GM12864 (cell line): ENCODE results near the gene CPNE5.

ENCODE experiments used
- DNase-seq: peaks from one replicate; pipeline ENCODE4 v3.0.0-alpha.2; 2011; ENCODE audit warnings: low read depth
- H3K4me3 ChIP-seq: 2 replicates; pipeline ENCODE4 v1.5.1; 2011; ENCODE audit warnings: mild to moderate bottlenecking, low read depth, low read length, control low read depth
- TF ChIP-seq, protein P1 (sequence below): IDR thresholded peaks from 2 replicates; pipeline ENCODE4 v1.5.1; 2011; ENCODE audit warnings: low read depth, mild to moderate bottlenecking, moderate library complexity, low read length, control low read depth, inconsistent platforms; ENCODE audit errors: missing control alignments

Gene CPNE5

DNA sequence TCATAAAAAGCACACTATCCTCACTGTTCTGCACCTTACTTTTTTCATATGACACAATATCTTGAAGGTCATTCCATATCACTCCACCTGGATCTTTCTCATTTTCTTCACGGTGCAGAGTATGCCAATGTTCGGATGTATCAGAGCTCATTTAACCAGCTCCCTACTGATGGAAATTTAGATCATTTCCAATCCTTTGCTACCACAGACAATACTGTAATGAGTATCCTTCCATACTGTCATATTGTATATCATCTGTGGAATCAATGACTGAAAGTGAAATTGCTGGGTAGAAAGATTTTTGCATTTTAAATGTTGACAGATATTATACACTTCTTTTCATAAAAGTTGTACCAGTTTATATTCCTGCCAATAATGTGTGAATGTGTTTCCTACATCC, 143.8 kb downstream of the CPNE5 start:
- DNase-seq: no peak
- TF ChIP-seq, protein P1, sequence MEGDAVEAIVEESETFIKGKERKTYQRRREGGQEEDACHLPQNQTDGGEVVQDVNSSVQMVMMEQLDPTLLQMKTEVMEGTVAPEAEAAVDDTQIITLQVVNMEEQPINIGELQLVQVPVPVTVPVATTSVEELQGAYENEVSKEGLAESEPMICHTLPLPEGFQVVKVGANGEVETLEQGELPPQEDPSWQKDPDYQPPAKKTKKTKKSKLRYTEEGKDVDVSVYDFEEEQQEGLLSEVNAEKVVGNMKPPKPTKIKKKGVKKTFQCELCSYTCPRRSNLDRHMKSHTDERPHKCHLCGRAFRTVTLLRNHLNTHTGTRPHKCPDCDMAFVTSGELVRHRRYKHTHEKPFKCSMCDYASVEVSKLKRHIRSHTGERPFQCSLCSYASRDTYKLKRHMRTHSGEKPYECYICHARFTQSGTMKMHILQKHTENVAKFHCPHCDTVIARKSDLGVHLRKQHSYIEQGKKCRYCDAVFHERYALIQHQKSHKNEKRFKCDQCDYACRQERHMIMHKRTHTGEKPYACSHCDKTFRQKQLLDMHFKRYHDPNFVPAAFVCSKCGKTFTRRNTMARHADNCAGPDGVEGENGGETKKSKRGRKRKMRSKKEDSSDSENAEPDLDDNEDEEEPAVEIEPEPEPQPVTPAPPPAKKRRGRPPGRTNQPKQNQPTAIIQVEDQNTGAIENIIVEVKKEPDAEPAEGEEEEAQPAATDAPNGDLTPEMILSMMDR: no peak
- no peak overlapping the region for H3K4me3 ChIP-seq

DNA sequence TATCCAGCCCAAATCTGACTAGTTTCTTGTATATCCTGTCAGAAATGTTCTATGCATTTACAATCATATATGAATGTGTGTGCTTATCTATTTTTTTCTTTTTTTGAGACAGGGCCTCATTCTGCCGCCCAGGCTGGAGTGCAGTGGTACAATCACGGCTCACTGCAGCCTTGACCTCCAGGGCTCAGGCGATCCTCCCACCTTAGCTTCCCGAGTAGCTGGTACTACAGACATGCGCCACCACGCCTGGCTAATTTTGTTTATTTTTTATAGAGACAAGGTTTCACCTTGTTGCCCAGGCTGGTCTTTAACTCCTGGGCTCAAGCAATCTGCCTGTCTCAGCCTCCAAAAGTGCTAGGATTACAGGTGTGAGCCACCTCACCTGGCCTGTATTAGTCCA, 144.6 kb downstream of the CPNE5 start:
- no peak overlapping the region for H3K4me3 ChIP-seq
- DNase-seq: no peak
- TF ChIP-seq, protein P1: no peak

DNA sequence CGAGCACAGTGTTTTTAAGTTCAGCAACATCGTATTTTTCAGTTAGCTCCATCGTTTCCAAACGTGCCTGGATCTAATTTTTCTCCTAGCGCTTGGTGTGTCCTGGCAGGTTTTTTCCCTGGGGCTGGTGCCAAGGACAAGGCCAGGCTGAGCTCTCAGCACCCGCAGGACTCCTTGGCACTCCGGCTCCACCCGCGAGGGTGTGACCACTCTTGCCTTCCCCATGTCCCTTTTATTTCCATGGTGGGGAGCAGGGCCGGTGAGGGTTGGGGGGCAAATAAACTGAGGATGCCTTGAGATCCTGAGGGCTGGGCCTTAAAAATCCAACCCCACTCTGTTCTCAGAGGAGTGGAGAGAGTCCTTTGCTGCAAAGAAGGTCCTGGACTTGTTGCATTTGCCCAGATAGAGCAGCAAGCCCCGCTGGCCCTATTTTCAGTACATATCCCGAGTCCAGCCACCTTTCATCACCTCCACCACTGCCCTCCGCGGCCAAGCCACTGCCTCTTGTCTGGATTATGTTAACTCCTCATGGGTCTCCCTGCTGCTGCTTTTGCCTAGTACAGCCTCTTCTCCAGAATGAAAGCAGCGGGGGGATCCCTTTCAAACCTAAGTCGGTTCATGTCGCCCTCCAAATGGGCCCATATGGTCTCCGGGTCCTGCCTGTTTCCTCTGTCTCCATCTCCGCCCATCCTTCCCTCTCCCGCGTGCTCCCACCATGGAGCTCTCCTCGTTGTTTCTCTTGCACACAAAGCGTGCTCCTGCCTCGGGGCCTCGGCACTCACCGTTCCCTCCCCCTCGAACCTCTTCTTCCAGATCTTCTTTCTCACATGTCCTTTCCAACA, 146.2 kb downstream of the CPNE5 start:
- H3K4me3 ChIP-seq: no peak overlapping the region
- DNase-seq: no peak
- TF ChIP-seq, protein P1: no peak

DNA sequence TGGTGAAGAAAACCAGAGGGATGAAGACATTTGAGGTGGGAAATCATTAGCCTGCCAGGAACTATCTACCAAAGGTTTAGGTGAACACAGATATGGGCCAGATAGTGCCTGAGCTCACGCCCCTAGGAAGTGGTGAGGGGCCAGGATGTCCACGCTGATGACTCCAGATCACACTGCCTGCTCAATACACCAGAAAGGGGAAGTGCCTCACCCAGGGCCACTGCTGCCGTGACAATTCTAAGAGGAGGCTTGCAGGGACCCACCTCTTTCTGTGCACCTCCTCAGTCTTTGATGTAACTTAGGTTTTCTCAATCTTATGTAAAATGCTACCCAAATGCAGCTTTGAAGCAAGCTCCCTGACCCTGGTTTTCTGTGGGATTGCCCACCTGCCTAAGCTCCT, 147.0 kb downstream of the CPNE5 start:
- H3K4me3 ChIP-seq: no peak overlapping the region
- TF ChIP-seq, protein P1: no peak
- no peak for DNase-seq

DNA sequence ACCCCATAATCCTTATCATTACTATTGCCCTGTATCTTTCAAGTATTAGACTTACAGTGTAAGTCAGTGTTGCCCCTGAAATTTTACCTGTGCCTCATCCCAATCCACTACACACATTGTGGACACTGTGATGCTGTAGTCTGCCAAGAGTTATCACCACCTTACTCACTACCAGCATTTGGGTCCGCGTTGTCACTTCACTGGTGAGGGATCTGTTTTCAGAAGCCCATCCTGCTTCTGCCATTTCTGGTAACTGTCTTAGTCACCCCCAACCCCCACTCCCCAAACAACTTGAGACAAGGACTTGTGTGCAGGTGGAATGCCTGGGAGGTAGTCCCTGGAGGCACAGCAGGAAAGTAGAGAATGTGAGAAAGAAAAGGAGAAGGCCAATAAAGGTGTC, 147.6 kb downstream of the CPNE5 start:
- no peak for DNase-seq
- no peak overlapping the region for H3K4me3 ChIP-seq
- TF ChIP-seq, protein P1: no peak

DNA sequence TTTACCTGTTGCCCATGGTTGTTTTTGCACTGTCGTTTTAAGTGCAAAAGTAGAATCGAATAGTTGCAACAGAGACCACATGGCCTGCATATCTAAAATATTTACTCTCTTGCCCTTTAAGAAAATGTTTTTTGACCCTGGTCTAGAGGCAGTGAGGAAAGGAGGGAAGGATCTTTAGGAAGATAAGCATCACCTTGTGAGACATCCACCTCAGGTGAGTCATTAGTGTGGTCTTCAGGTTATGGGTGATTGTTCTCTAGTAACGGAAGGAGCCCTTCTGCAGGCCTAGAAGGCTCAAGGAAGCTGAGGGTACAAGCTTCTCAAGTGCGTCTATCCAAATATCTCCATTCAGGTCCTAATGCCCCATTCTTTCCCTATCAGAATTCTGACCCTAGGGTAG, 148.2 kb downstream of the CPNE5 start:
- no peak overlapping the region for H3K4me3 ChIP-seq
- no peak for DNase-seq
- TF ChIP-seq, protein P1: no peak
